HG03039 (cell line): ENCODE measurements around the gene ACY1.

ENCODE experiments used
- ATAC-seq: cut with Tn5 transposase; IDR thresholded peaks from one replicate; pipeline ENCODE4 v1.9.1; 2021; ENCODE audit warnings: mild to moderate bottlenecking, moderate library complexity; ENCODE audit not compliant: unreplicated experiment

The ACY1 gene

GRCh38 chr3:51945926-51946705 lies 37.2 kb upstream of the ACY1 start:
- no peak for ATAC-seq

- ATAC-seq, result no peak
These were observed 36.5 kb upstream of the ACY1 start for GRCh38 chr3:51946796-51947195.

GRCh38 chr3:51947215-51947900 lies 36.0 kb upstream of the ACY1 start:
- no peak for ATAC-seq

- no peak for ATAC-seq
These were observed 35.2 kb upstream of the ACY1 start for GRCh38 chr3:51948016-51948580.

GRCh38 chr3:51949121-51949520 lies 34.2 kb upstream of the ACY1 start:
- ATAC-seq, result no peak

GRCh38 chr3:51950899-51951298 lies 32.4 kb upstream of the ACY1 start:
- no peak for ATAC-seq

GRCh38 chr3:51953445-51953844 lies 29.9 kb upstream of the ACY1 start:
- no peak for ATAC-seq

GRCh38 chr3:51954105-51954504 lies 29.2 kb upstream of the ACY1 start:
- ATAC-seq, result no peak

GRCh38 chr3:51954713-51955112 lies 28.6 kb upstream of the ACY1 start:
- no peak for ATAC-seq

- ATAC-seq, result no peak
These were observed 28.0 kb upstream of the ACY1 start, which contains the start of gene GPR62 for GRCh38 chr3:51955175-51955892. Gene GPR62 (plus strand): TSS chr3:51955381. CDS start chr3:51955653, 272 bp downstream.

GRCh38 chr3:51955893-51956770 lies 27.2 kb upstream of the ACY1 start:
- no peak for ATAC-seq

- no peak for ATAC-seq
These were observed 25.7 kb upstream of the ACY1 start for GRCh38 chr3:51957520-51958205.

- ATAC-seq, result no peak
These were observed 24.5 kb upstream of the ACY1 start for GRCh38 chr3:51958603-51959521.

GRCh38 chr3:51959651-51960050 lies 23.7 kb upstream of the ACY1 start:
- ATAC-seq, result no peak

GRCh38 chr3:51960386-51960785 lies 22.9 kb upstream of the ACY1 start:
- ATAC-seq, result no peak

- no peak for ATAC-seq
These were observed 22.3 kb upstream of the ACY1 start for GRCh38 chr3:51961011-51961410.

- no peak for ATAC-seq
These were observed 21.4 kb upstream of the ACY1 start for GRCh38 chr3:51961602-51962569.
